Measurements from ENCODE around the gene EFCAB6.

DNA sequence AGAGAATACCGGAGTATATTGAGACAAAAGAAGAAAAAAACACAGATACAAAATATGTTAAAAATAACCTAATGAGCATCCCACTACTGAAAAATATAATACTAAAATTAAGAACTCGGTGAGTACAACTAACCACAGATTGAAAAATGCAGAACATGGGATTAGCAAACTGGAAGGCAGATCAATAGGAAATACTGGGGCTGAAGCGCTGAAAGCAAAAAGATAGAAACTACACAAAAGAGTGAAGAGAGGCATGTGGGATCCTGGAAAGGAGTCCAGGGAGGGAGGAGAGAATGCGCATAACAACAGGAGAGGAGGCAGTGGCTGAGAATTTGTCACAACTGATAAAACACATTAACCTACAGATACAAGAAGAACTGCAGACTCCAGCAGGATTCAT lies 159.3 kb downstream of the EFCAB6 start:
- TF ChIP-seq, protein P1, sequence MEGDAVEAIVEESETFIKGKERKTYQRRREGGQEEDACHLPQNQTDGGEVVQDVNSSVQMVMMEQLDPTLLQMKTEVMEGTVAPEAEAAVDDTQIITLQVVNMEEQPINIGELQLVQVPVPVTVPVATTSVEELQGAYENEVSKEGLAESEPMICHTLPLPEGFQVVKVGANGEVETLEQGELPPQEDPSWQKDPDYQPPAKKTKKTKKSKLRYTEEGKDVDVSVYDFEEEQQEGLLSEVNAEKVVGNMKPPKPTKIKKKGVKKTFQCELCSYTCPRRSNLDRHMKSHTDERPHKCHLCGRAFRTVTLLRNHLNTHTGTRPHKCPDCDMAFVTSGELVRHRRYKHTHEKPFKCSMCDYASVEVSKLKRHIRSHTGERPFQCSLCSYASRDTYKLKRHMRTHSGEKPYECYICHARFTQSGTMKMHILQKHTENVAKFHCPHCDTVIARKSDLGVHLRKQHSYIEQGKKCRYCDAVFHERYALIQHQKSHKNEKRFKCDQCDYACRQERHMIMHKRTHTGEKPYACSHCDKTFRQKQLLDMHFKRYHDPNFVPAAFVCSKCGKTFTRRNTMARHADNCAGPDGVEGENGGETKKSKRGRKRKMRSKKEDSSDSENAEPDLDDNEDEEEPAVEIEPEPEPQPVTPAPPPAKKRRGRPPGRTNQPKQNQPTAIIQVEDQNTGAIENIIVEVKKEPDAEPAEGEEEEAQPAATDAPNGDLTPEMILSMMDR (IDR thresholded peaks at IDR 0.05) = no peak
- no peak for TF ChIP-seq POLR2A (IDR thresholded peaks at IDR 0.05)
